HG02759 (cell line): Measurements from ENCODE around the gene IFT88.

Experiments
- ATAC-seq: cut with Tn5 transposase; IDR thresholded peaks from one replicate; pipeline ENCODE4 v1.9.1; 2021; ENCODE audit warnings: mild to moderate bottlenecking, moderate library complexity; ENCODE audit not compliant: unreplicated experiment

The IFT88 gene

GRCh38 chr13:20711301-20712044, 144.5 kb downstream of the IFT88 start:
- ATAC-seq = no peak

GRCh38 chr13:20713014-20713376, 146.0 kb downstream of the IFT88 start:
- ATAC-seq = no peak

- ATAC-seq = no peak
Measured at GRCh38 chr13:20713751-20714150, 146.8 kb downstream of the IFT88 start.

- no peak for ATAC-seq
Measured at GRCh38 chr13:20714161-20714560, 147.2 kb downstream of the IFT88 start.

GRCh38 chr13:20714563-20715329, 147.8 kb downstream of the IFT88 start:
- ATAC-seq = no peak

GRCh38 chr13:20715330-20715712, 148.4 kb downstream of the IFT88 start:
- no peak for ATAC-seq

- ATAC-seq = no peak
Measured at GRCh38 chr13:20716951-20717350, 150.0 kb downstream of the IFT88 start.

- ATAC-seq = no peak
Measured at GRCh38 chr13:20717581-20718542, 150.9 kb downstream of the IFT88 start.

GRCh38 chr13:20718958-20719566, 152.1 kb downstream of the IFT88 start:
- no peak for ATAC-seq

GRCh38 chr13:20719783-20720182, 152.8 kb downstream of the IFT88 start:
- ATAC-seq = no peak

GRCh38 chr13:20720499-20720898, 153.5 kb downstream of the IFT88 start:
- ATAC-seq = no peak

- ATAC-seq = no peak
Measured at GRCh38 chr13:20721058-20721453, 154.1 kb downstream of the IFT88 start.

- no peak for ATAC-seq
Measured at GRCh38 chr13:20721454-20722357, 154.7 kb downstream of the IFT88 start.

- no peak for ATAC-seq
Measured at GRCh38 chr13:20727856-20728255, 160.9 kb downstream of the IFT88 start.

- no peak for ATAC-seq
Measured at GRCh38 chr13:20728579-20729311, 161.8 kb downstream of the IFT88 start.

GRCh38 chr13:20729633-20730585, 163.0 kb downstream of the IFT88 start:
- ATAC-seq = no peak

- no peak for ATAC-seq
Measured at GRCh38 chr13:20738616-20739015, 171.7 kb downstream of the IFT88 start.

GRCh38 chr13:20740021-20740420, 173.1 kb downstream of the IFT88 start:
- no peak for ATAC-seq
